Measurements from ENCODE around the gene CDHR2. TPM values are rescaled to one million over a fixed set of nuclear protein-coding genes. Genes with fewer than 3 reads are reported as not detected.
"Not testable (repeated sequence)": the region's sequence is repeated elsewhere in the genome, so short reads cannot be mapped to it uniquely, and the experiment has no call there.

Gene CDHR2
- total and polyA plus RNA-seq, 8 donors: 0.18 to 0.92 (median 0.32) TPM; not detected in 1

DNA sequence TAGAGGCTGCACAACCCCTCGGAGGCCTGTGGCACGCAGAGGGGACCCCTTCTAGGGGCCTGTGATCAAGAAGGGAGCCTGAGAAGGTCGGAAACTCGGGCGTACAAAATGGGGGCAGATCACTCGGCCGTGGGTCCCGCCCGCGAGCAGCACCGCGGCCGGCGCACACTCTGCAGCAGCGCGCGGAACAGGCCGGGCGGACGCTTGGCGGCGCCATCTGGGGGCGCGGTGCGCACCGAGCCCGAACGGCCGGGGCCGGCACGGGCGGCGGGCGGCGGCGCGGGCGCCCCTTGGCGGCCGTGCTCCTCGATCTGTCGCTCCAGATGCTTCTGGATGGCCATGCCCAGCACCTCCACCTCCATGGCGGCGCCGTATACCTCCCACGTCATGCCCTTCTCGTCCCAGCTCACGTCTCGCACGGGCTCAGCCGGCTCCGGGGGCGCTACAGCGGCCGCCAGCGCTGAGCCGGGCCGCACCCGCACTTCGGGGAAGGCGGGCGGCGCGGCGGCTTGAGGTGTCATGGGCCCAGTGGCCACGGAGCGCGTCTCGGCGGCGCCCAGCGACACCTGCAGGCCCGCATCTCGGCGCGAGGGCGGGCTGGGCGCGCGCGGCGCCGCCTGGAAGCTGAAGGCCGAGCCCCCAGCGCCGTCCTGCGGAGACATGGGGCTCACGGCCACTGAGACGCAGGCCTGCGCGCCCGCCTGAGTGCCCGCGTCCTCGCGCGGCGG lies 47.7 kb downstream of the CDHR2 start:
- H3K27me3 ChIP-seq: peaks cover 0 to 42% of the 10 kb centered on the region in 2 donors
- H3K4me3 ChIP-seq: no peak overlapping the region
- TF ChIP-seq, protein P1, sequence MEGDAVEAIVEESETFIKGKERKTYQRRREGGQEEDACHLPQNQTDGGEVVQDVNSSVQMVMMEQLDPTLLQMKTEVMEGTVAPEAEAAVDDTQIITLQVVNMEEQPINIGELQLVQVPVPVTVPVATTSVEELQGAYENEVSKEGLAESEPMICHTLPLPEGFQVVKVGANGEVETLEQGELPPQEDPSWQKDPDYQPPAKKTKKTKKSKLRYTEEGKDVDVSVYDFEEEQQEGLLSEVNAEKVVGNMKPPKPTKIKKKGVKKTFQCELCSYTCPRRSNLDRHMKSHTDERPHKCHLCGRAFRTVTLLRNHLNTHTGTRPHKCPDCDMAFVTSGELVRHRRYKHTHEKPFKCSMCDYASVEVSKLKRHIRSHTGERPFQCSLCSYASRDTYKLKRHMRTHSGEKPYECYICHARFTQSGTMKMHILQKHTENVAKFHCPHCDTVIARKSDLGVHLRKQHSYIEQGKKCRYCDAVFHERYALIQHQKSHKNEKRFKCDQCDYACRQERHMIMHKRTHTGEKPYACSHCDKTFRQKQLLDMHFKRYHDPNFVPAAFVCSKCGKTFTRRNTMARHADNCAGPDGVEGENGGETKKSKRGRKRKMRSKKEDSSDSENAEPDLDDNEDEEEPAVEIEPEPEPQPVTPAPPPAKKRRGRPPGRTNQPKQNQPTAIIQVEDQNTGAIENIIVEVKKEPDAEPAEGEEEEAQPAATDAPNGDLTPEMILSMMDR (IDR thresholded peaks at IDR 0.05): no peak
- DNase-seq (peak in 1 of 4 donors; percentile 39), ATAC-seq (peak; percentile 88)
- peaks cover 0 to 10% of the 10 kb centered on the region in 2 donors for H3K4me1 ChIP-seq
- H3K36me3 ChIP-seq: no peaks in the 10 kb centered on the region
- H3K27ac ChIP-seq: no peak overlapping the region
- H3K9me3 ChIP-seq: no peaks in the 10 kb centered on the region
- intact Hi-C loops (cut with DNase I): no loop called here

DNA sequence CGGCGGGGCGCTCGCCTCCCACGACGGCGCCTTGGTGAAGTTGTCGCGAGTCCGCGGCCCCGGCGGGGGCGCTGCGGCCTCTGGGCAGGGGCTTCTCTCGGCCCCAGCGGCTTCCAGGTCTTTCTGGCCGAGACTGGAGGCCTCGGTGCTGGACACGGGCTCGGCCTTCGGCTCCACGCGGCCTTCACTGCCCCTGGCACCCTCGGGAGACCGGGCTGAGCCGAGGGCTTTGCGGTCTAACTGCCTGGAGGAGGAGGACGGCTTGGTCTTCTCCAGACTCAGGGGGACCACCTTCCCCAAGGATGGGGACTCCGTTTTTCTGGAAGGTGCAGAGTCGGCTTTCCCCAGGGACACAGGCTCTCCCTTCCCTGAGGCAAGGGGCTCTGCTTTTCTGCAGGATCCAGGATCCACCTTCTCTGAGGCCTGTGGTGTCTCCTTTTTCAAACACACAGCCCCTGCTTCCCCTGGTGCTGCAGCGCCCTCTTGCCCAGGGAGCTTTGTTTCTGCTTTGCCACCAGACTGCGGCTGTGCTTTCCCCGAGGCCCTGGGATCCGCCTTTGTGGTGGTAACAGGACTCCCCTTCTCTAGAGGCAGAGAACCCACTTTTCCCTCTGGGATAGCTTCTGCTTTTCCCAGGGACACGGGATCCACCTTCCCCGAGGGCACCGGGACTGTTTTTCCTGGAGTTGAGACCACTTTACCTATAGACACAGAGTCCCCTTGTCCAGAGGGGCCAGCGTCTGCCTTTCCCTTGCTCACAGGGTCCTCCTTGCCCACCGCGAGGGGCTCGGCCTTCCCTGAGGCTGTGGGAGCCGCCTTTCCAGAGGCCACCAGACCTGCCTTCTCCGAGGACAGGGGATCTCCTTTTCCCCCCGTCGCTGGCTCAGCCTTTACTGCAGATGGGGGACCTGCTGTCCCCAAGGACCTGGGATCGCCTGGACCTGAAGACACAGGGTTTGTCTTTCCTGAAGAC lies 48.6 kb downstream of the CDHR2 start:
- peaks cover 0 to 10% of the 10 kb centered on the region in 2 donors for H3K4me1 ChIP-seq
- no peaks in the 10 kb centered on the region for H3K9me3 ChIP-seq
- intact Hi-C loops (cut with DNase I): no loop called here
- H3K27ac ChIP-seq: no peak overlapping the region
- TF ChIP-seq, protein P1 (IDR thresholded peaks at IDR 0.05): no peak
- ATAC-seq (no peak), DNase-seq (peak in 1 of 4 donors; percentile 45)
- peaks cover 0 to 42% of the 10 kb centered on the region in 2 donors for H3K27me3 ChIP-seq
- H3K4me3 ChIP-seq: no peak overlapping the region
- no peaks in the 10 kb centered on the region for H3K36me3 ChIP-seq

DNA sequence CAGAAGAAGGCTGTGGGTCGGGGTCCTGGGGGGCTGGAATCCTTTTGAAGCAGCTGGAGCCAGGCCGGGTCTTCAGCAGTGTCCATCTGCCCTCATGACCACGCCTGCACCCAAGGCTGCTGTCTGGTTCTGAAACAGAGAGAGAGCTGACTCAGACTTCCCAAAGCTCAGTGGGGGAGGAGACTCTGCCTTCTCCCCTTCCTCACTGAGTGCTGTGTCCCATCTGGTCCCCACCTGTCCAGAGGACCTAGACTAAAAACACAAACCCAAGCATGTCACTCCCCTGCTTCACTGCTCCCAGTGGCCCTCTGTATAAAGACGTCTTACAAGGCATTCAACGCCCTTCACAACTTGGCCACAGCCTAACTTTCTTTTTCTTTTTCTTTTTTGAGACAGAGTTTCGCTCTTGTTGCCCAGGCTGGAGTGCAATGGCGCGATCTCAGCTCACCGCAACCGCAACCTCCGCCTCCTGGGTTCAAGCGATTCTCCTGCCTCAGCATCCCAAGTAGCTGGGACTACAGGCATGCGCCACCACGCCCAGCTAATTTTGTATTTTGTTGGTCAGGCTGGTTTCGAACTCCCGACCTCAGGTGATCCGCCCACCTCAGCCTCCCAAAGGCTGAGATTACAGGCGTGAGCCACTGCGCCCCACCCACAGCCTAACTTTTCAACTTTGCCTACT lies 50.7 kb downstream of the CDHR2 start:
- H3K27ac ChIP-seq; DNase-seq; H3K9me3 ChIP-seq; H3K36me3 ChIP-seq; H3K4me3 ChIP-seq; ATAC-seq; intact Hi-C loops (cut with DNase I): not testable (repeated sequence)
- Histone ChIP-seq H3K4me1 (peaks cover 0 to 10% of the 10 kb centered on the region in 2 donors), H3K27me3 (peaks cover 0 to 41% of the 10 kb centered on the region in 2 donors)

- peaks cover 0 to 3% of the 10 kb centered on the region in 2 donors for H3K4me1 ChIP-seq
- TF ChIP-seq, protein P1 (IDR thresholded peaks at IDR 0.05): no peak
- no peak overlapping the region for H3K4me3 ChIP-seq
- H3K36me3 ChIP-seq: no peaks in the 10 kb centered on the region
- peaks cover 0 to 20% of the 10 kb centered on the region in 2 donors for H3K27me3 ChIP-seq
- DNase-seq (peak in 1 of 4 donors; percentile 58), ATAC-seq (no peak)
- intact Hi-C loops (cut with DNase I): no loop called here
- H3K9me3 ChIP-seq: no peaks in the 10 kb centered on the region
- no peak overlapping the region for H3K27ac ChIP-seq
Measured at GRCh38 chr5:176601901-176602482, 52.9 kb downstream of the CDHR2 start.

DNA sequence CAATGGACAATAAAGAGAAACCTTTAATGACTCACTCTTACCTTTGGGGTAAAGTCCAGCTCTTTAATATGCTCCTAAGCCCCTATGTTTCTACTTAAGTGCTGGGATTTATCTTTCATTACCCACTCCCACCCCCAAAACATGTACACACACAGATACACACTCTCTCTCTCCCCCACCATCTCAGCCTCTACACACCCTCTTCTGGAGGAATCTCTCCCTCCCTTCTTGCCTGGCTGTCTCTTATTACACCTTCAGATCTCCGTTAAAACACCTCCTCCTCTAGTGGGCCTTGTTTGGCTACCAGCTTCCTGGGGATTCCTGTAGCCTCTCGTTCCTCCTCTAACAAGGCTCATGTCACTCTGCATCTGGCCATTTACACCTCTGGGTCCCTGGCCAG lies 53.9 kb downstream of the CDHR2 start:
- DNase-seq: no peak
- H3K27ac ChIP-seq: no peak overlapping the region
- ATAC-seq: no peak
- no peak overlapping the region for H3K4me3 ChIP-seq
- no peaks in the 10 kb centered on the region for H3K36me3 ChIP-seq
- H3K9me3 ChIP-seq: no peaks in the 10 kb centered on the region
- intact Hi-C loops (cut with DNase I): no loop called here
- peaks cover 0 to 11% of the 10 kb centered on the region in 2 donors for H3K27me3 ChIP-seq
- TF ChIP-seq, protein P1 (IDR thresholded peaks at IDR 0.05): no peak
- no peaks in the 10 kb centered on the region for H3K4me1 ChIP-seq

Measured in left lung (tissue), 10 donors.